COLO829 (cell line): Measurements from ENCODE around the gene FOXD4L6.
"Not testable (repeated sequence)": the region's sequence is repeated elsewhere in the genome, so short reads cannot be mapped to it uniquely, and the experiment has no call there.

Experiments
- DNase-seq: peaks from one replicate; pipeline ENCODE4 v3.0.0; 2012; ENCODE audit warnings: low spot score

Gene FOXD4L6

GRCh38 chr9:41128581-41128980 lies at the start of gene FOXD4L6:
Gene FOXD4L6 (minus strand): TSS chr9:41128681. CDS start chr9:41128383, 298 bp downstream.
- DNase-seq: not testable (repeated sequence)

- not testable (repeated sequence) for DNase-seq
These were observed 46.5 kb upstream of the FOXD4L6 start for GRCh38 chr9:41174994-41175393.

GRCh38 chr9:41150116-41150515 lies 21.6 kb upstream of the FOXD4L6 start:
- DNase-seq: not testable (repeated sequence)

GRCh38 chr9:41141878-41142277 lies 13.4 kb upstream of the FOXD4L6 start:
- DNase-seq: not testable (repeated sequence)

GRCh38 chr9:41126746-41127446 lies 1.6 kb downstream of the FOXD4L6 start:
- not testable (repeated sequence) for DNase-seq

GRCh38 chr9:41125936-41126335 lies 2.5 kb downstream of the FOXD4L6 start:
- DNase-seq: not testable (repeated sequence)

- DNase-seq: not testable (repeated sequence)
These were observed 3.3 kb downstream of the FOXD4L6 start for GRCh38 chr9:41125109-41125658.

- not testable (repeated sequence) for DNase-seq
These were observed 4.0 kb downstream of the FOXD4L6 start for GRCh38 chr9:41124250-41125108.

- not testable (repeated sequence) for DNase-seq
These were observed 4.7 kb downstream of the FOXD4L6 start for GRCh38 chr9:41123812-41124211.

GRCh38 chr9:41123396-41123795 lies 5.1 kb downstream of the FOXD4L6 start:
- DNase-seq: not testable (repeated sequence)

- DNase-seq: not testable (repeated sequence)
These were observed 7.8 kb downstream of the FOXD4L6 start for GRCh38 chr9:41120696-41121095.

- DNase-seq: not testable (repeated sequence)
These were observed 8.8 kb downstream of the FOXD4L6 start for GRCh38 chr9:41119719-41120118.

GRCh38 chr9:41119311-41119710 lies 9.2 kb downstream of the FOXD4L6 start:
- not testable (repeated sequence) for DNase-seq

- not testable (repeated sequence) for DNase-seq
These were observed 15.1 kb downstream of the FOXD4L6 start for GRCh38 chr9:41113348-41113747.

GRCh38 chr9:41111414-41111813 lies 17.1 kb downstream of the FOXD4L6 start:
- DNase-seq: not testable (repeated sequence)

- DNase-seq: not testable (repeated sequence)
These were observed 17.6 kb downstream of the FOXD4L6 start for GRCh38 chr9:41110913-41111312.

GRCh38 chr9:41109253-41109652 lies 19.2 kb downstream of the FOXD4L6 start:
- not testable (repeated sequence) for DNase-seq

GRCh38 chr9:41108816-41109215 lies 19.7 kb downstream of the FOXD4L6 start:
- not testable (repeated sequence) for DNase-seq

GRCh38 chr9:41106472-41107116 lies 21.9 kb downstream of the FOXD4L6 start:
- not testable (repeated sequence) for DNase-seq

- DNase-seq: not testable (repeated sequence)
These were observed 22.8 kb downstream of the FOXD4L6 start for GRCh38 chr9:41105557-41106253.

GRCh38 chr9:41104542-41104941 lies 23.9 kb downstream of the FOXD4L6 start:
- not testable (repeated sequence) for DNase-seq
